ENCODE measurements around the gene PRRG2. TPM values are rescaled to one million over a fixed set of nuclear protein-coding genes. Genes with fewer than 3 reads are reported as not detected.

PRRG2 gene
- total RNA-seq, 1 donor from 2014 or later, result 1.1 TPM

- intact Hi-C loops (cut with micrococcal nuclease), result no loop called here
These were observed 24.4 kb upstream of the PRRG2 start for GRCh38 chr19:49556412-49557398.

GRCh38 chr19:49557641-49558325, 23.3 kb upstream of the PRRG2 start:
- intact Hi-C loops (cut with micrococcal nuclease), result no loop called here

DNA sequence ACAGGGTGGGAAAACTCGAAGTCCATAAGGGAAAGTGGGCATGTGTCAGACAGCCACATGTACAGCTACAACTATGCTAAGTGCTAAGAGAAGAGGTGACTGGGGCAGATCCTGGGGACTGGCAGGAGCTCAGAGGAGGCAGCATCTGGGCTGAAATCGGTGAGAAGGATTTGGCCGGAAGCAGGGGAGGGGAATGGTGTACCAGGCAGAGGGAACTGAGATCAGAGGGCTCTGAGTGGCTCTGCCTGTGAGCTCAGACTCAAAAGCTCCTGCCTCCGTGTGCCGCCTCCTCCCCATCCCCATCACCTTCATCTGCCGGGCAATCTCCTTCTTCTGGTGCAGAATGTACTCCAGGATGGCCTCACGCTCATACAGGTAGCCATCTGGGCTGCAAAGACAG, 22.5 kb upstream of the PRRG2 start:
- intact Hi-C loops (cut with micrococcal nuclease), result no loop called here

- intact Hi-C loops (cut with micrococcal nuclease), result no loop called here
These were observed 21.7 kb upstream of the PRRG2 start for GRCh38 chr19:49559443-49559842.

- intact Hi-C loops (cut with micrococcal nuclease), result loop anchor here (1.0 kb wide), 1 partner anchor 8 kb away; no protein-coding TSS in a partner anchor
These were observed 21.2 kb upstream of the PRRG2 start for GRCh38 chr19:49559928-49560327.

GRCh38 chr19:49560358-49560900, 20.7 kb upstream of the PRRG2 start:
- intact Hi-C loops (cut with micrococcal nuclease), result loop anchor here (1.0 kb wide), 1 partner anchor 8 kb away; no protein-coding TSS in a partner anchor

DNA sequence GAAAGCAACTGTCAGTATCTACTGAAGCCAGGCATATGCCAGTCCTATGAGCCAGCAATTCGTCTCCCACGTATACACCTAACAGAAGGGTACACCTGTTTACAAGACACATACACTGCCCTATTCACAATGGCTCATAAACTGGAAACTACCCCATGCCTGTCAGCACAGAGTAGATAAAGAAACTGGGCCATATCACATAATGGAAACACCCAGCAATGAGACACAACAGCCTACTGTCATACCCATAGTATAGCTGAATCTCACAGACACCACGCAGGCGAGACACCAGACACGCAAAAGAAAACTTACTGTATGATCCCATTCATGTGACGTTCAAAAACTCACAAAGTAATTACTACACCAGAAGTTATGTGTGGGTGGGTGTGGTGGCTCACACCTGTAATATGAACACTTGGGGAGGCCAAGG, 16.5 kb upstream of the PRRG2 start:
- intact Hi-C loops (cut with micrococcal nuclease), result loop anchor here (1.0 kb wide), 1 partner anchor 10 kb away; no protein-coding TSS in a partner anchor

DNA sequence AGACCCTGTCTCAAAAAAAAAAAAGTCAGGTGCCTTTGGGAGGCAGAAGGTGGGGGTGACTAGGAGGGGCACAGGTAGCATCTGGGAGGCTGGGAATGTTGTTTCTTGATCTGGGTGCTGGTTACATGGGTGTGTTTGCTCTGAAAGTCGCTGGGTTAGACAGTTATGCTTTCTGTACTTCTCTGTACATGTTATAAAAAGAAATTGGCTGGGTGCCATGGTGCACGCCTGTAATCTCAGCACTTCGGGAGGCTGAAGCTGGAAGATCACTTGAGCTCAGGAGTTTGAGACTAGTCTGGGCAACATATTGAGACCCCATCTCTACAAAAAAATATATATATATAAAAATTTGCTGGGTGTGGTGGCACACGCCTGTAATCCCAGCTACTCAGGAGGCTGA, 15.9 kb upstream of the PRRG2 start:
- intact Hi-C loops (cut with micrococcal nuclease), result no loop called here

DNA sequence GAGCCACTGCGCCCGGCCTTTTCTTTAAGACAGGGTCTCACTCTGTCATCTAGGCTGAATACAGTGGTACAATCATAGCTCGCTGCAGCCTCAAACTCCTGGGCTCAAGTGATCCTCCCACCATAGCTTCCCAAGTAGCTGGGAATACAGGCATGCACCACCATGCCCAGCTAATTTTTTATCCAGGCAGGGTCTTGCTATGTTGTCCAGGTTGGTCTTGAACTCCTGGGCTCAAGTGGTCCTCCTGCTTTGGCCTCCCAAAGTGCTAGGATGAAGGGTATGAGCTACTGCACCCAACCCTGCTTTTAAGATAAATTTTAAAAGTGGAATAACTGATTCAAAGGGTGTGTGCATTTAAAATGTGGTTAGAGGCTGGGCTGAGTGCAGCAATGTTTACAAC, 14.8 kb upstream of the PRRG2 start:
- intact Hi-C loops (cut with micrococcal nuclease), result no loop called here

- intact Hi-C loops (cut with micrococcal nuclease), result loop anchor here (1.0 kb wide), 1 partner anchor 8 kb away; no protein-coding TSS in a partner anchor
These were observed 13.2 kb upstream of the PRRG2 start for GRCh38 chr19:49567861-49568441.

DNA sequence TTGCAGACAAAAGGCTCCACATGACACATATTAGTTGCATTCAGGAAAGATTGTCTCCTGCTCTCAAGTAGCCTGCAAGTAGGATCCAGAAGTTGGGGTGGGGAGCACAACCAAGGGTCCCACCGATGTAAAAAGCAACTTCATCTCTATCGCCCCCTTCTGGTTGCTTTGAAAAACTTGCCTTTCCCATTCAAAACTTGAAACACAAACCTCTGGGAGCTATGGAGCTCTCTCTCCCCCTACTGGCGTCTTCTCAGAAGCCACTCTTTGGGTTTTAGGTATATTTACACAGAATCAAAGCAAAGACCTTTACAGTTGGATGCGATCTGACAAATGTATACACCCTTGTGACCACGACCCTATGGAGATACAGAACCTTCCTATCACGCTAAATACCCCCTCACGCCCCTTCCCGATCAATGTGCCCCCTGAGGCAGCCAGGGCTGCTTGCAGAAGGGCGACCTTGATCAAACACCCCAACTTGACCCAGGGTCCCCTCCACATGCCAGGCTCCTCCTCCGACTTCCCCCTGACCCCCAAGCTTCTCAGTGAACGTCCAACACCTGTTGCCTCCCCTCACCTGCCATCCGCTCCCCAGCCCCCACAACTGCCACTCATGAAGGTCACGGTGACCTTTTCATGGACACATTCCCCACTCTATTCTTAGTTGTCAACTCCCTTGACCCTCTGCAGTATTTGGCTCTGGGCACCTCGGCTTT, 10.8 kb upstream of the PRRG2 start:
- intact Hi-C loops (cut with micrococcal nuclease), result loop anchor here (1.0 kb wide), 3 partner anchors 23 to 96 kb away; partner anchors contain the start of gene FLT3LG

GRCh38 chr19:49570997-49571676, 10.0 kb upstream of the PRRG2 start:
- intact Hi-C loops (cut with micrococcal nuclease), result loop anchor here (1.0 kb wide), 3 partner anchors 24 to 97 kb away; partner anchors contain the start of gene FLT3LG

GRCh38 chr19:49573009-49573408, 8.1 kb upstream of the PRRG2 start:
- intact Hi-C loops (cut with micrococcal nuclease), result no loop called here

GRCh38 chr19:49573425-49573824, 7.7 kb upstream of the PRRG2 start:
- intact Hi-C loops (cut with micrococcal nuclease), result no loop called here

DNA sequence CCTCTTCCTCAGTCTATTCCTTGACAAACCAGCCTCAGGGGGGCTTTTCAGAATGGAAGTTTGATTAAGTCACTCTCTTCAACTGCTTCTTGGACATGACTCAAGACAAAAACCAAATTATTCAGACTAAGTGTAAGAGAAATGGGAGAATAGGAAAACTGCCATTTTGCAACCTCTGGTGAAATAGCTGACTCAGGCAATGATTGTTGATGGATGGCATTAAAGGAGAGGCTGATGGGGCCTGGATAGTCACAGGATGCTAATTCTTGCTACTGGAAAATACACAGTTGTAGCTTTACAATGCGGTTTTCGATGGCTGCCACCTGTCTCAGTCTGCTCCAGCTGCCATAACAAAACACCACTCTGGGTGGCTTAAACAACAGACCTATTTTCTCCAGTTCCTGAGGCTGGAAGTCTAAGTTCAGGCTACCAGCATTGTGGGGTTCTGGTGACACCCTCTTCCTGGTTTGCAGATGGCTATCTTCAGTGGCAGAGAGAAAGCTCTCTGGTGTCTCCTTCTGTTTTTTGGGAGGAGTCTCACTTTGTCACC, 6.8 kb upstream of the PRRG2 start:
- intact Hi-C loops (cut with micrococcal nuclease), result no loop called here

DNA sequence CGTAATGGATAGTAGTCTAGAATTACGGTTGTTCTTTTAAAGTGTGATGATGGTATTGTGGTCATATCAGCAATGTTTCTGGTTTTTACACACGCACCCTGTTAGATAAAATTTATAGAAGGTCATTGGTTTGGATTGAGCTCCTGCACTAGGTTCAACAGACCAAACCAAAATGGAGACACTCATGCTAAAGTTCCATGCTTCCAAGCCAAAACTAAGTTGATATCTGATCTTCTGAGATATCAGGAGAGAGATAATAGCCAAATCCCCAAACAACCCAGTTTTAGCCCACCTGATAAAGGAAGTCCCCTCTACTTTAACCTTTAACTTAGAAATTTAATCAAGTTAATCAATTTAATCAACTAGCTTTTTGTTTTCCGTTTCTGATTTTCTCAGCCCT, 1.9 kb upstream of the PRRG2 start:
- intact Hi-C loops (cut with micrococcal nuclease), result no loop called here

DNA sequence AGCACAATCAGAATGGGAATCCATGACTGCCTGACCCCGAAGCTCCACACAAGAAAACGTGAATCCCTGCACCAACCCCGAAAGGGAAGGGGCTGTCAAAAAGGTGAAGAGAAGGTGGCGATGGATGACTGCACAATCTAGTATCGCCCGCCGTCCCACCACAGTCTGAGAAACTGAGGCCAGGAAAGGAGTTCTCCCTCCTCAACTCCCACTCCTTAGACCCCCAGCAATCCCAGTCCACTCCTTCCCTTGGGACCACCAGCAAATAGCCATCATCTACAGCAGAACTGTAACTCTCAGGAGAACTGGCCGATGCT, 1.2 kb upstream of the PRRG2 start:
- intact Hi-C loops (cut with micrococcal nuclease), result loop anchor here (1.0 kb wide), 2 partner anchors 10 to 60 kb away; partner anchors contain the start of gene RRAS

DNA sequence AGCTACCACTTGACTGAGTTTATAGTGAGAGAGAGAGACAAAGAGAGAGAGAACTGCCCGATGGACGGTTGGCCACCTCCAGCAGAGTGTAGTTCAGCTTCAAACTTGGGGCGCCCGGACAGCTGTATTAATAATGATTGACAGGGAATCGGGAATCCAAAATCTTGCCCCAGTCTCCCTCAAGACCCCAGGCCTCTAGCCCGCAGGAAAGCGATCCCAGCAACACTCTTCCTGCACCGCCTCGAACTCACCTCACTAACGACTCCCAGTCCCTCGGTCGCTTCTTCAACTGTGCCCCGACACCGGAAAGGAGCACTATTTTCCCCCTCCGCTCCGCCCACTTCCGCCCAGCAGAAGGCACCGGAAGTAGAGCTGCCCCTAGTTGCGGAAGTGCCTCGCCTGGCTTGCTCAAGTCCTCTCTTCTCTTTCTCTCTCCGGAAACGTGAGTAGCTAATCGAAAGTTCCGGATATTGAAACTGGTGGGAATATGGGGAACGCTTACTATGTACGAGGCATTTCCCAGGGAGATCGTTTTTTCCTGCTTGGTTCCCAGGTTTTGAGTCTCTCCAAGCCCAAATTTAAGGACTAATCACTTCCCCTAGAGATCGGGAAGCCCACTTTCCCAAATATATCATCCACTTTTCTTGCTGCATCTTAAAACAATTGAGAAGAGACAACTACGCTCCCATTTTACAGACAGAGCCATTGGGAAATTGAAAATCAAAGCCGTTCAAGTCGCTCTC, 681 bp upstream of the PRRG2 start, which contains the start of gene NOSIP:
Gene NOSIP (minus strand): TSS at position 293 of the 743 bp plus-strand sequence. CDS start 19,865 bp downstream, outside the sequence.
- intact Hi-C loops (cut with micrococcal nuclease), result loop anchor here (1.0 kb wide), 2 partner anchors 10 to 60 kb away; partner anchors contain the start of gene RRAS

DNA sequence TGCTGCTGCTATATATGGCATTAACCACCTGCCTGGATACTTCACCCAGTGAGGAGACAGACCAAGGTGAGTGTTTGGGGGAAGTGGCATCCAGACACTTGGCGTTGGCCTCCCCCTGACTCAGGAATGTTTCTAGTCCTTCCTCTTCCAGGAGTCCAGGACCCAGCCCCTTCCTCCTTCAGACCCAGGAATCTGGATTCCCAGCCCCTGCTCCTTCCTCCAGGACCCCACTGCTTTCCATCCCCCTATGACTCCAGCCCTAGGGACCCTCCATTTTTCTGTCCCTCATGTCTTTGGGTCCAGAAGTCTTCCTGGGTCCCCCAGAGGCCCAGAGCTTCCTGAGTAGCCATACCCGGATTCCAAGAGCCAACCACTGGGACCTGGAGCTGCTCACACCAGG, 2.1 kb downstream of the PRRG2 start:
- intact Hi-C loops (cut with micrococcal nuclease), result no loop called here
